Endothelial cell of umbilical vein (primary cell): ENCODE results near the gene SGTA. TPM values are rescaled to one million over a fixed set of nuclear protein-coding genes. Genes with fewer than 3 reads are reported as not detected.
"Not testable (repeated sequence)": the region's sequence is repeated elsewhere in the genome, so short reads cannot be mapped to it uniquely, and the experiment has no call there.

ENCODE experiments used
- BruUV-seq: library from RNA; stranded (reverse); fragments of 400-500 nt; replicated peaks from 2 replicates; lab custom pipeline; 2021; lab: Mats Ljungman, UMichigan
- CTCF ChIA-PET: fragments of 300-600, 350-600 bp; sonication (Branson Sonifier 250); formaldehyde crosslinking; loops from one replicate; lab custom pipeline; 2021; ENCODE audit warnings: antibody characterized with exemption, inconsistent platforms; lab: Charles Lee
- POLR2A ChIA-PET: fragments of 300-600, 350-600 bp; sonication (Branson Sonifier 250); formaldehyde crosslinking; loops from one replicate; lab custom pipeline; 2021; ENCODE audit warnings: antibody characterized with exemption, inconsistent platforms; lab: Charles Lee
- DNase-seq: peaks from one replicate; pipeline ENCODE4 v3.0.0-alpha.2; 2011; ENCODE audit warnings: low read depth, low spot score
- FAIRE-seq: peaks from 2 replicates; lab custom pipeline; 2011; peaks lifted over from hg19 to GRCh38; lab: Jason Lieb, UNC
- H2AFZ ChIP-seq: 2 replicates; pipeline ENCODE4 v1.6.0; 2012; ENCODE audit warnings: low read depth, low read length, control low read depth, inconsistent platforms
- H3K27ac ChIP-seq: 2 replicates; pipeline ENCODE4 v1.5.1; 2011; ENCODE audit warnings: low read depth, mild to moderate bottlenecking, control low read depth, low read length, moderate library complexity; ENCODE audit not compliant: insufficient read depth
- H3K27me3 ChIP-seq, 2 experiments: 2 replicates each; pipeline versions ENCODE4 v1.6.0 to v1.6.1; 2011; ENCODE audit warnings: low read length in 2 of 2, mixed read lengths in 1 of 2; ENCODE audit not compliant: control insufficient read depth in 2 of 2, insufficient read depth in 2 of 2
- H3K36me3 ChIP-seq, 2 experiments: 2 replicates in 1 of 2; 3 replicates in 1 of 2; pipeline ENCODE4 v1.5.1; 2011; ENCODE audit warnings: low read length in 2 of 2, mild to moderate bottlenecking in 1 of 2, moderate library complexity in 1 of 2; ENCODE audit not compliant: control insufficient read depth in 2 of 2, insufficient read depth in 2 of 2; ENCODE audit errors: extremely low read depth in 1 of 2
- H3K4me1 ChIP-seq: 3 replicates; pipeline ENCODE4 v1.5.1; 2011; ENCODE audit warnings: mild to moderate bottlenecking, low read length; ENCODE audit not compliant: control insufficient read depth, insufficient read depth; ENCODE audit errors: extremely low read depth
- H3K4me2 ChIP-seq: 2 replicates; pipeline ENCODE4 v1.6.1; 2011; ENCODE audit warnings: low read length, control low read depth, mixed read lengths; ENCODE audit not compliant: insufficient read depth
- H3K4me3 ChIP-seq, 3 experiments: fragments of 200-600 bp in 1 of 3; sonication (generic), shearing (Covaris generic) in 1 of 3; replicated peaks in 1 of 3; 2 replicates each; pipeline ENCODE4 v1.5.1; 2011 to 2016; ENCODE audit warnings: control low read depth in 3 of 3, low read length in 3 of 3, mild to moderate bottlenecking in 2 of 3, inconsistent platforms in 1 of 3, low read depth in 1 of 3, moderate library complexity in 1 of 3; ENCODE audit not compliant: insufficient read depth in 1 of 3
- H3K79me2 ChIP-seq: 2 replicates; pipeline ENCODE4 v1.6.0; 2012; ENCODE audit warnings: low read length, inconsistent platforms; ENCODE audit not compliant: control insufficient read depth, insufficient read depth
- H3K9ac ChIP-seq: replicated peaks from 2 replicates; pipeline ENCODE3; 2011; ENCODE audit warnings: low read length, control low read depth; ENCODE audit not compliant: insufficient read depth; ENCODE audit errors: extremely low read depth
- H3K9me1 ChIP-seq: replicated peaks from 3 replicates; pipeline ENCODE4 v1.6.0; 2011; ENCODE audit warnings: mild to moderate bottlenecking, low read length; ENCODE audit not compliant: control insufficient read depth, insufficient read depth; ENCODE audit errors: extremely low read depth
- H3K9me3 ChIP-seq: replicated peaks from 2 replicates; pipeline ENCODE4 v1.5.1; 2012; ENCODE audit warnings: low read length, inconsistent platforms; ENCODE audit not compliant: control insufficient read depth, insufficient read depth
- H4K20me1 ChIP-seq: replicated peaks from 2 replicates; pipeline ENCODE3; 2011; ENCODE audit warnings: mild to moderate bottlenecking, low read length; ENCODE audit not compliant: control insufficient read depth, insufficient read depth; ENCODE audit errors: extremely low read depth
- CTCF ChIP-seq, 2 donors: IDR thresholded peaks; 1 replicate in 1 of 2; 2 replicates in 1 of 2; pipeline ENCODE4 v1.5.1; 2011; ENCODE audit warnings: low read length in 2 of 2, mild to moderate bottlenecking in 2 of 2, moderate library complexity in 2 of 2, control low read depth in 1 of 2, inconsistent platforms in 1 of 2, low read depth in 1 of 2; ENCODE audit not compliant: insufficient read depth in 1 of 2; ENCODE audit errors: extremely low read depth in 1 of 2
- EZH2 ChIP-seq: IDR thresholded peaks from 2 replicates; pipeline ENCODE4 v1.6.1; 2012; ENCODE audit warnings: borderline replicate concordance, low read depth, mild to moderate bottlenecking, moderate library complexity, low read length, inconsistent platforms; ENCODE audit not compliant: severe bottlenecking
- FOS ChIP-seq: IDR thresholded peaks from 2 replicates; pipeline ENCODE4 v1.6.1; 2011; ENCODE audit warnings: mild to moderate bottlenecking, low read length, moderate library complexity, borderline replicate concordance; ENCODE audit not compliant: insufficient read depth
- GATA2 ChIP-seq: IDR thresholded peaks from 2 replicates; pipeline ENCODE4 v1.7.0; 2011; ENCODE audit warnings: low read depth, mild to moderate bottlenecking, moderate library complexity, mixed read lengths, low read length; ENCODE audit not compliant: insufficient read length, insufficient read depth
- JUN ChIP-seq: IDR thresholded peaks from 2 replicates; pipeline ENCODE4 v1.6.1; 2011; ENCODE audit warnings: borderline replicate concordance, low read depth; ENCODE audit not compliant: insufficient read length, insufficient read depth
- MAX ChIP-seq: IDR thresholded peaks from 2 replicates; pipeline ENCODE4 v1.6.1; 2011; ENCODE audit not compliant: insufficient read depth, insufficient read length
- MYC ChIP-seq: IDR thresholded peaks from one replicate; pipeline ENCODE4 v1.6.1; 2011; ENCODE audit warnings: mild to moderate bottlenecking, low read depth, low read length
- POLR2A ChIP-seq: IDR thresholded peaks from 2 replicates; pipeline ENCODE4 v1.6.1; 2012; ENCODE audit warnings: low read depth, mild to moderate bottlenecking, control low read depth, low read length
- POLR2AphosphoS5 ChIP-seq: IDR thresholded peaks from 2 replicates; pipeline ENCODE4 v1.6.1; 2012; ENCODE audit warnings: low read depth, mild to moderate bottlenecking, control low read depth, low read length, moderate library complexity; ENCODE audit not compliant: insufficient read depth
- dilution Hi-C: fragments of 300-500 bp; cut with MboI; formaldehyde crosslinking; loops from one replicate; pipeline ENCODE4 v1.15.0; 2019; ENCODE audit warnings: low sequenced_read_pairs; ENCODE audit not compliant: extremely low pct_ligation_motif_present
- intact Hi-C: fragments of 100-400 bp; cut with micrococcal nuclease; formaldehyde crosslinking; loops from one replicate; pipeline ENCODE4 v1.10.0; 2022
- polyA plus RNA-seq, 4 experiments: library from polyadenylated mRNA; depleted of rRNA in 3 of 4; stranded (reverse) in 3 of 4; unstranded in 1 of 4; fragments of >200 nt; gene quantifications; 2 replicates each; pipeline versions ENCODE4 v1.2.1 to v1.2.3, GENCODE V29; 2011 to 2012; ENCODE audit warnings: missing spikeins in 1 of 4
- total RNA-seq: library from RNA; stranded (reverse); gene quantifications from 2 replicates; pipeline ENCODE4 v1.2.3, GENCODE V29; 2021

The SGTA gene
- total and polyA plus RNA-seq, 2 donors (not counting 3 experiments of a cell fraction or from before 2014, with no cell fraction given), result 76.5 to 119 TPM

- intact Hi-C loops (no loop called here), dilution Hi-C loops (no loop called here)
- CTCF ChIA-PET, result no interaction called here
- no TSS peak for BruUV-seq
- FAIRE-seq, result no peak
- TF ChIP-seq MYC (no peak), FOS (no peak), MAX (no peak), JUN (no peak), GATA2 (no peak), POLR2A (no peak), CTCF (IDR thresholded peaks at IDR 0.05; ENCODE audit: extremely low read depth in 1 of 2, insufficient read depth in 1 of 2, low read depth in 1 of 2, low read length in 2 of 2) (no peak), EZH2 (no peak), POLR2AphosphoS5 (no peak)
- Histone ChIP-seq H2AFZ (no peak overlapping the region), H3K79me2 (no peaks in the 10 kb centered on the region), H3K27ac (no peak overlapping the region), H3K9me1 (no peaks in the 10 kb centered on the region), H3K36me3 (no peaks in the 10 kb centered on the region), H3K27me3 (peaks cover under 1 to 2% of the 10 kb centered on the region in 2 experiments), H3K9me3 (no peaks in the 10 kb centered on the region), H4K20me1 (no peaks in the 10 kb centered on the region), H3K4me3 (no peak overlapping the region), H3K9ac (no peak overlapping the region), H3K4me1 (no peaks in the 10 kb centered on the region), H3K4me2 (no peak overlapping the region)
- POLR2A ChIA-PET, result no interaction called here
- no peak for DNase-seq
These were observed 68.4 kb downstream of the SGTA start for GRCh38 chr19:2714531-2715269.

- H3K4me2 ChIP-seq, POLR2A ChIA-PET, FAIRE-seq, H3K27me3 ChIP-seq, BruUV-seq, DNase-seq, H3K9me1 ChIP-seq, H3K4me3 ChIP-seq, H2AFZ ChIP-seq, H3K9ac ChIP-seq, H3K79me2 ChIP-seq, H3K4me1 ChIP-seq, H3K36me3 ChIP-seq, H3K27ac ChIP-seq, H4K20me1 ChIP-seq, dilution Hi-C loops, H3K9me3 ChIP-seq, intact Hi-C loops, CTCF ChIA-PET: not testable (repeated sequence)
These were observed 69.0 kb downstream of the SGTA start for GRCh38 chr19:2714102-2714501.

GRCh38 chr19:2713170-2713569 lies 69.9 kb downstream of the SGTA start:
- H2AFZ ChIP-seq, POLR2A ChIA-PET, H3K4me1 ChIP-seq, H3K9ac ChIP-seq, H3K27ac ChIP-seq, dilution Hi-C loops, H3K27me3 ChIP-seq, H3K79me2 ChIP-seq, H3K9me1 ChIP-seq, H3K9me3 ChIP-seq, BruUV-seq, H4K20me1 ChIP-seq, CTCF ChIA-PET, intact Hi-C loops, DNase-seq, FAIRE-seq, H3K4me2 ChIP-seq, H3K4me3 ChIP-seq, H3K36me3 ChIP-seq: not testable (repeated sequence)
